Fibroblast of pulmonary artery (primary cell): ENCODE data around the gene DDX55.
A peak's percentile ranks its signal among the peaks of the same experiment; 100 is the strongest.

Source experiments
- DNase-seq: peaks from one replicate; pipeline ENCODE4 v3.0.0-alpha.2; 2010; ENCODE audit warnings: low read depth
- H3K4me3 ChIP-seq: replicated peaks from 2 replicates; pipeline ENCODE4 v1.5.1; 2011; ENCODE audit warnings: low read depth, mild to moderate bottlenecking, control low read depth, low read length, moderate library complexity
- CTCF ChIP-seq: IDR thresholded peaks from 2 replicates; pipeline ENCODE4 v1.5.1; 2011; ENCODE audit warnings: mild to moderate bottlenecking, control low read depth, low read length, inconsistent platforms; ENCODE audit errors: missing control alignments

Gene DDX55

GRCh38 chr12:123633379-123634141, 31.7 kb downstream of the DDX55 start, which contains the start of the genes EIF2B1 and GTF2H3:
TSS of gene EIF2B1 (minus strand) at chr12:123633686. CDS start at chr12:123633557, 129 bp downstream.
TSS of gene GTF2H3 (plus strand) at chr12:123633829. CDS start at chr12:123633860, 31 bp downstream.
- TF ChIP-seq CTCF: no peak
- H3K4me3 ChIP-seq: peak within 1 kb of the TSS; percentile 86
- DNase-seq: peak; percentile 96

- DNase-seq: no peak
- TF ChIP-seq CTCF: no peak
Observed at GRCh38 chr12:123634142-123634561, 32.3 kb downstream of the DDX55 start.

GRCh38 chr12:123643911-123644310, 42.0 kb downstream of the DDX55 start:
- no peak for DNase-seq
- TF ChIP-seq CTCF: no peak
- no peak overlapping the region for H3K4me3 ChIP-seq

More at GRCh38 chr12:123634142-123634561, 32.3 kb downstream of the DDX55 start:
- H3K4me3 ChIP-seq: peak overlapping the region; percentile 86

- no peak for TF ChIP-seq CTCF
- no peak for DNase-seq
Observed at GRCh38 chr12:123645380-123645779, 43.5 kb downstream of the DDX55 start.

GRCh38 chr12:123645878-123646277, 44.0 kb downstream of the DDX55 start:
- no peak for DNase-seq
- H3K4me3 ChIP-seq: no peak overlapping the region
- TF ChIP-seq CTCF: no peak

More at GRCh38 chr12:123645380-123645779, 43.5 kb downstream of the DDX55 start:
- no peak overlapping the region for H3K4me3 ChIP-seq

GRCh38 chr12:123648401-123648800, 46.5 kb downstream of the DDX55 start:
- DNase-seq: no peak
- no peak overlapping the region for H3K4me3 ChIP-seq
- no peak for TF ChIP-seq CTCF
